NCI-H1105 treated with DMSO at 0.1 percent for 48 hours (cell line): ENCODE results near the gene EFHC2.
"Not testable (repeated sequence)": the region's sequence is repeated elsewhere in the genome, so short reads cannot be mapped to it uniquely, and the experiment has no call there.

Source experiments
- DNase-seq: peaks from one replicate; lab custom pipeline; 2025; lab: John Stamatoyannopoulos, UW

The EFHC2 gene

GRCh38 chrX:44232081-44232480, 111.4 kb downstream of the EFHC2 start:
- no peak for DNase-seq

GRCh38 chrX:44228621-44229020, 114.9 kb downstream of the EFHC2 start:
- DNase-seq, result no peak

- no peak for DNase-seq
These were observed 115.5 kb downstream of the EFHC2 start for GRCh38 chrX:44227991-44228390.

- no peak for DNase-seq
These were observed 117.8 kb downstream of the EFHC2 start for GRCh38 chrX:44225667-44226066.

GRCh38 chrX:44224760-44225159, 118.7 kb downstream of the EFHC2 start:
- no peak for DNase-seq

GRCh38 chrX:44223150-44223549, 120.3 kb downstream of the EFHC2 start:
- no peak for DNase-seq

GRCh38 chrX:44218465-44218864, 125.0 kb downstream of the EFHC2 start:
- no peak for DNase-seq

GRCh38 chrX:44216171-44216570, 127.3 kb downstream of the EFHC2 start:
- DNase-seq, result no peak

- no peak for DNase-seq
These were observed 139.7 kb downstream of the EFHC2 start for GRCh38 chrX:44203791-44204190.

GRCh38 chrX:44202596-44202995, 140.9 kb downstream of the EFHC2 start:
- no peak for DNase-seq

GRCh38 chrX:44189116-44189515, 154.4 kb downstream of the EFHC2 start:
- no peak for DNase-seq

- DNase-seq, result not testable (repeated sequence)
These were observed 155.6 kb downstream of the EFHC2 start for GRCh38 chrX:44187915-44188314.

- DNase-seq, result no peak
These were observed 160.1 kb downstream of the EFHC2 start for GRCh38 chrX:44183329-44183728.

- no peak for DNase-seq
These were observed 165.0 kb downstream of the EFHC2 start for GRCh38 chrX:44178274-44179053.

- DNase-seq, result no peak
These were observed 168.0 kb downstream of the EFHC2 start for GRCh38 chrX:44175455-44175854.

GRCh38 chrX:44174061-44174460, 169.4 kb downstream of the EFHC2 start:
- DNase-seq, result no peak

- DNase-seq, result no peak
These were observed 170.3 kb downstream of the EFHC2 start for GRCh38 chrX:44173219-44173618.

- no peak for DNase-seq
These were observed 176.4 kb downstream of the EFHC2 start for GRCh38 chrX:44167116-44167515.

- no peak for DNase-seq
These were observed 180.5 kb downstream of the EFHC2 start for GRCh38 chrX:44162964-44163475.

- DNase-seq, result no peak
These were observed 185.6 kb downstream of the EFHC2 start for GRCh38 chrX:44157858-44158257.

GRCh38 chrX:44157283-44157682, 186.2 kb downstream of the EFHC2 start:
- DNase-seq, result no peak

- no peak for DNase-seq
These were observed 186.7 kb downstream of the EFHC2 start for GRCh38 chrX:44156726-44157125.

- DNase-seq, result no peak
These were observed 188.3 kb downstream of the EFHC2 start for GRCh38 chrX:44155126-44155525.

GRCh38 chrX:44152852-44153251, 190.6 kb downstream of the EFHC2 start:
- no peak for DNase-seq
